SJCRH30 (cell line): ENCODE data around the gene KTN1. TPM values are rescaled to one million over a fixed set of nuclear protein-coding genes. Genes with fewer than 3 reads are reported as not detected.
A peak's percentile ranks its signal among the peaks of the same experiment; 100 is the strongest.

ENCODE experiments used
- DNase-seq, 2 experiments: peaks; one replicate each; pipeline ENCODE4 v3.0.0-alpha.2; 2015 to 2020
- H3K27ac ChIP-seq: fragments of 250-450 bp; sonication (Bioruptor Pico); 2 replicates; pipeline ENCODE4 v1.5.1; 2020; ENCODE audit warnings: mild to moderate bottlenecking, moderate library complexity
- H3K27me3 ChIP-seq: fragments of 250-450 bp; sonication (Bioruptor Pico); 2 replicates; pipeline ENCODE4 v1.5.1; 2020; ENCODE audit warnings: mild to moderate bottlenecking, moderate library complexity
- H3K36me3 ChIP-seq: fragments of 250-450 bp; sonication (Bioruptor Pico); 2 replicates; pipeline ENCODE4 v1.5.1; 2020; ENCODE audit warnings: mild to moderate bottlenecking, moderate library complexity
- H3K4me1 ChIP-seq: fragments of 250-450 bp; sonication (Bioruptor Pico); 2 replicates; pipeline ENCODE4 v1.5.1; 2020; ENCODE audit warnings: mild to moderate bottlenecking, moderate library complexity
- H3K4me3 ChIP-seq: fragments of 250-450 bp; sonication (Bioruptor Pico); 2 replicates; pipeline ENCODE4 v1.5.1; 2020; ENCODE audit warnings: mild to moderate bottlenecking, moderate library complexity
- H3K9me3 ChIP-seq: fragments of 250-450 bp; sonication (Bioruptor Pico); replicated peaks from 2 replicates; pipeline ENCODE4 v1.5.1; 2020; ENCODE audit warnings: mild to moderate bottlenecking, moderate library complexity
- total RNA-seq: library from RNA; depleted of rRNA; stranded (reverse); fragments of >200 nt; shearing (Covaris generic); gene quantifications from 2 replicates; pipeline ENCODE4 v1.2.3, GENCODE V29; 2014; rRNA removed

KTN1 gene
- total RNA-seq, 1 experiment from 2014 or later = 178 TPM

DNA sequence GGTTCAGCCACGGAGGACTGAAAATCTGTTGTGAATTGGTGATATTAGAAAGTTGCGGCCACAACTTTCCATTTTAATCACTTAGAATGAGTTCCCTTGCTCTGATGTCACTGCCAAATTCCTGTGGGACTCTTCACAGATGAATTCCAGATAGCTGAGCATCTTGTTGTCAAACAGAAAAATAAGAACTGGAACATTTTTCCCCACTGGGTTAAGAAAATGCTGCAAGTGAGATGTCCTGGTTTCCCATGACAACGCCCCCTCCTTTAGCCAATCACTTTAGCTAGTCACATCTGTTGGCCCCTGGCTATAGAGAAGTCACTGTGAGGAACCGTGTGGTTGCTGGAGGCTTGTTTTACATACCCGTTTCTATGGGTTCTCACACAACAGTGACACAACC is 135.9 kb downstream of the KTN1 start:
- Histone ChIP-seq H3K4me1 (peaks cover 7% of the 10 kb centered on the region), H3K27ac (no peak overlapping the region), H3K4me3 (no peak overlapping the region), H3K9me3 (no peaks in the 10 kb centered on the region), H3K36me3 (no peaks in the 10 kb centered on the region), H3K27me3 (no peaks in the 10 kb centered on the region)
- peak; percentile 27 for DNase-seq

DNA sequence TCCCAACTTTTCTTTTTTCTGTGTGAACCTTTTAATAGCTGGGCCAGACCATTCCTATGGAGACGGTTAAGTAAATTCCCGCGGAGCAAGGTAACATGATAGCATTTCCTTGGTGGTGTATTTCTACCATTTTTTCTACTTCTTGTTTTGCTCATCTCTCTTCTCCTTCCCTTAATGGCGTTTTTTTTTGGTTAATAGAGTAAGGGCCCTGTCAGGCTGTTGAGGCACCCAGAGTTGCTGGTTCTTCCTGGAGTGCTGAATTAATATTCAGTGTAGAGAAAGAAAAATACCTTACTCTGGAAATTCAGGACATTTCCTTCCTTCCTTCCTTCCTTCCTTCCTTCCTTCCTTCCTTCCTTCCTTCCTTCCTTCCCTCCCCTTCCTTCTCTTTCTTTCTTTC is 137.6 kb downstream of the KTN1 start:
- no peak overlapping the region for H3K4me3 ChIP-seq
- no peaks in the 10 kb centered on the region for H3K36me3 ChIP-seq
- H3K9me3 ChIP-seq = no peaks in the 10 kb centered on the region
- H3K27me3 ChIP-seq = no peaks in the 10 kb centered on the region
- no peak overlapping the region for H3K27ac ChIP-seq
- no peak for DNase-seq
- peaks cover 12% of the 10 kb centered on the region for H3K4me1 ChIP-seq

DNA sequence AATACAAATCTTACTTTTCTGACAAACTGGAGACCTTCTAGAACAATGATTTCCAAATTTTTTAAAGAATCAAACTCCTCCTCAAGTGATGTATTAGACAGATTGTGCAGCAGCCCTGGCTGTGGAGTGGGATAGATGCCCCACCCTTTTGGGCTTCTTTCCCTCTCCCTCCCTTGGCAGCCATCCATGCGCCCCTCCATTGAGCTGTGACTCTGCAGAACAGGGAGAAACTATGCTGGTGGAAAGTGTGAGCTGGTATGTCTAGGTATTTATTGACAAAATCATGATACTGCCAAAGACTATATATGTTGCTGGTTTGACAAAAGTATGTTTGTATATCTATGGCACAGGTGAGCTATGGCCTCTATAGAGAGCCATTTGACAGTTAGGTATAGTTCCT is 138.5 kb downstream of the KTN1 start:
- H3K27ac ChIP-seq = no peak overlapping the region
- H3K4me3 ChIP-seq = no peak overlapping the region
- no peak for DNase-seq
- H3K9me3 ChIP-seq = no peaks in the 10 kb centered on the region
- H3K36me3 ChIP-seq = no peaks in the 10 kb centered on the region
- H3K27me3 ChIP-seq = no peaks in the 10 kb centered on the region
- peaks cover 12% of the 10 kb centered on the region for H3K4me1 ChIP-seq

DNA sequence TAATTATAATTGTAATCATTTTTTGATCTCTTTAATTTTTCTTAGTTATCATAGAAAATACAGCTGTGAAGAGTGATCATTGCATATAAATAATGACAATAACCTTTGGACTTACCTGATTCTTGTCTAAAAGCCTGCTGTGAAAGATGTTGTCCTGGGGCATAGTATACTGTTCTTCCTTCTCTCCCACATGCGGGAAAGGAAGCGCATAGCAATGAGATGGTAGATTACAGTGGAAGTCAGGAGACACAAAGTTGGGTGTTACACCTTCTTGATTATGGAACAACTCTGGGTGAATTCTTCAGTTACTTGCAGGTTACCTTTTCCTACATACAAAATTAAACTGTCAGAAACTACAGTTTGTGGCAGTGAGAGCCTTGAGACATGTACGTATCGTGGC is 140.8 kb downstream of the KTN1 start:
- Histone ChIP-seq H3K4me1 (peaks cover 9% of the 10 kb centered on the region), H3K36me3 (no peaks in the 10 kb centered on the region), H3K9me3 (no peaks in the 10 kb centered on the region; the same call in 1 of the 2 replicates), H3K27ac (no peak overlapping the region), H3K4me3 (no peak overlapping the region), H3K27me3 (no peaks in the 10 kb centered on the region)
- no peak for DNase-seq

DNA sequence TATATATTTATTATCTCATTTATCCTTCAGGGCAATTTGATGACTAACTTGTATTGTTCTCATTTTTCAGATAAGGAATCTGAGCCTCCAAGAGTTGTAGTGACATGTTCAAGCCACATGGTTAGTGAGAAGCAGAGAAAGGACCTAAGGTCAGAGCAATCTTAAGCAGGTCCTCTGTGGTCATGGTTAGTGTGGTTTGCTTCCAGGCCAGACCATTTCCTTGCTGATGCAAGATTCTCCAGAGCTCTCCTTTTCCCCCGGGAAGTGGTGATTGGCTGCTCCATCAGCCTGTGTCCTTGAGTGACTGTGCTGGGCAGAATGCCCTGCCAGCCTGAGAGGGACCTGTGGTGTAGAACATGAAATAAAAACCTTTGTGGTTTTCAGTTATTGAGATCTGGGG is 141.3 kb downstream of the KTN1 start:
- Histone ChIP-seq H3K4me3 (no peak overlapping the region), H3K4me1 (peaks cover 5% of the 10 kb centered on the region), H3K27ac (no peak overlapping the region), H3K9me3 (peaks cover under 1% of the 10 kb centered on the region), H3K27me3 (no peaks in the 10 kb centered on the region), H3K36me3 (no peaks in the 10 kb centered on the region)
- peak; percentile 57 to 64 for DNase-seq

DNA sequence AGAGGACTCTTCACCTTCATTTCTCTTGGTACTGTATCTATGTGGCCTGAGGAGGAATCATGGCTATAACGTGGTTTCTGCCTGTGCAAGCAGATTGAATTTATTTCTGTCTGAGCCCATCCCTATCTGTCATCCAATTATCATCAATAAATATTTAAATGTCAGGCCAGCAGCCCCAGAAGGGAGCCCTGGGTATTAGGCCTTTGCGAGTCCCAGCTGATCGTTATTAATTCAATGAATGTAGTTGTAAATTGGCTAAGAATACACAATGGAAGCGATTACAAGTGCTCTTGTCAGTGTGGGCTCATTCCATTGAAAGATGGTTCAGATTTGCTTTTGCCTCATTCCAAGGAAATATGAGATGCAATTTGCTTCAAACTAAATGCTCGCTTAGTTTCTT is 142.0 kb downstream of the KTN1 start:
- H3K9me3 ChIP-seq = peaks cover 4% of the 10 kb centered on the region
- no peak overlapping the region for H3K4me3 ChIP-seq
- no peak overlapping the region for H3K27ac ChIP-seq
- H3K27me3 ChIP-seq = no peaks in the 10 kb centered on the region
- no peak for DNase-seq
- H3K36me3 ChIP-seq = no peaks in the 10 kb centered on the region
- peaks cover 5% of the 10 kb centered on the region for H3K4me1 ChIP-seq

DNA sequence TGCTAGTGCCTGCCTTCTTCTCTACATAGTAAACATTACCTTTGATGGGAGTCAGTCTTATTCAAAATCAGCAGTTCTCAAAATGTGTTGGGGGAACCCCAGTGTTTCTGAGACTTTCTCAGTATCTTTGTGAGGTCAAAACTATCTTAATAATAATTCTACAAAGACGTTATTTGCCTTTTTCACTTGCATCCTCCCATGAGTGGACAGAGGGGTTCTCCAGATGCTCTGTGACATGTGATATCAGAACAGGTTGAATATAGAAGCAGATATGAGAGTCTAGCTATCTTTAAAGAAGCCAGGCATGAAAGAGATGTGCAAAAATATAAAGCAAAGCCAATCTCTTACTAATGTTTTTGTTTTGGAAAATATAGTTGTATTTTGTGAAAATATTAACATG is 144.7 kb downstream of the KTN1 start:
- H3K27ac ChIP-seq = no peak overlapping the region
- H3K36me3 ChIP-seq = no peaks in the 10 kb centered on the region
- H3K27me3 ChIP-seq = no peaks in the 10 kb centered on the region
- no peak overlapping the region for H3K4me3 ChIP-seq
- no peak for DNase-seq
- peaks cover 4% of the 10 kb centered on the region for H3K9me3 ChIP-seq
- peaks cover 5% of the 10 kb centered on the region for H3K4me1 ChIP-seq

DNA sequence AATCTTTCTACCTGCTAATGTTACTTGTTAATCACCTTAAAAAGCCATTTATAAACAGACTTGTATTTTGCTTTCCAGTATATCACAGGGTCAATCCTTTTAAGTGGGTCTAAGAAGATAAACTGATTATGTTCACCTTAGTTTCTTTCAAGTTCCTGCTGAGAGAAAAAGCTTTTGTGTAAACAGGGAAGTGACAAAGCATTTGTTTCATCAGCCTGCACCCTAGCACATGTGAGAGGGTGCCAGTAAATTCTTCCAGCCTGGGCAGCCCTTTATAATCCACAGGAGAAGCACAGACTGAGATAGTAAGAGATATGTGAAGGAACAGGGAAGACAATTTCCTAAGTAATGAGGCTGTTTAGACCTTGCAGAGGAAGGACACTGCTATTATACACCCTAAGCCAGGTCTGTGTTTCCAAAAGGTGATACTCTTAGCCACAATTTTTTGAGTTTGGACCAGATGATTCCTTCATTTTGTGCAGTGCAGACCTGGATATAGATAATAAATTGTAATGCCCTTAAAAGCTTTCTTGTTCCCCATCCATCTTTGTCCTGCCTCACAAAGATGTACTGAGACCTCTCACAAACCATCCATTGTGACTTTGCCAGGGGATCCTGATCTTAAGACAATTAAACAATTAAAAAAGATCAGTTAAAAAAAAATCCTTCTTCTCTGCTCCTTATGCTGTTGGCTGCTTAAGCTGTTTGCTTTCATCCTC is 150.7 kb downstream of the KTN1 start:
- no peak overlapping the region for H3K4me3 ChIP-seq
- no peaks in the 10 kb centered on the region for H3K36me3 ChIP-seq
- no peak for DNase-seq
- no peaks in the 10 kb centered on the region for H3K4me1 ChIP-seq
- H3K9me3 ChIP-seq = peaks cover 4% of the 10 kb centered on the region
- no peaks in the 10 kb centered on the region for H3K27me3 ChIP-seq
- no peak overlapping the region for H3K27ac ChIP-seq

DNA sequence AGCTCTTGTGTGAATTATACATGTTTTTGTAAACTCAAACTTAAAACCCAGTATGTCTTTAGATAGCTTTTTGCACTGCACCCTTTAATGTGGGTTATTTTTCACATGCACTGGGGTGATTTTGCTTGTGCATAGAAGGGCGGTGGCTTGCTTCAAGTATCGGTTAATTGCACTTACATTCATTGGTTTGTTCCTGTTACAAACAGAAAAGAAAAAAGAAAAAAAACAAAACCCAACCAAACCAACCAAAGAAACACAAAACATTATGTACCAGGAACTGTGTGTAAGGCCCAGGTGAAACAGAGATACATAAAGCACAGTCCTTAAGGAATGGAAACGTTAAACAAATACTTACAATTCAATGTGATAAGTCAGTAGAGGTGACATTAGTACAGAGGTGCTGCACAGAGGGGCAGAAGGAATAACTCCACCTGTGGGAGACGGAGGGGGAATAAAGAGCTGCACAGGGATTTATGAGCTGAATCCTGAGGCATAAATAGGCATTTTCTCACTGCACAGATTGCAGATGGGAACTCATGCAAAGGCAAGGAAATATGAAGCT is 151.4 kb downstream of the KTN1 start:
- Histone ChIP-seq H3K4me1 (no peaks in the 10 kb centered on the region), H3K27ac (no peak overlapping the region), H3K27me3 (no peaks in the 10 kb centered on the region), H3K9me3 (peaks cover 3% of the 10 kb centered on the region), H3K36me3 (no peaks in the 10 kb centered on the region), H3K4me3 (no peak overlapping the region)
- no peak for DNase-seq

DNA sequence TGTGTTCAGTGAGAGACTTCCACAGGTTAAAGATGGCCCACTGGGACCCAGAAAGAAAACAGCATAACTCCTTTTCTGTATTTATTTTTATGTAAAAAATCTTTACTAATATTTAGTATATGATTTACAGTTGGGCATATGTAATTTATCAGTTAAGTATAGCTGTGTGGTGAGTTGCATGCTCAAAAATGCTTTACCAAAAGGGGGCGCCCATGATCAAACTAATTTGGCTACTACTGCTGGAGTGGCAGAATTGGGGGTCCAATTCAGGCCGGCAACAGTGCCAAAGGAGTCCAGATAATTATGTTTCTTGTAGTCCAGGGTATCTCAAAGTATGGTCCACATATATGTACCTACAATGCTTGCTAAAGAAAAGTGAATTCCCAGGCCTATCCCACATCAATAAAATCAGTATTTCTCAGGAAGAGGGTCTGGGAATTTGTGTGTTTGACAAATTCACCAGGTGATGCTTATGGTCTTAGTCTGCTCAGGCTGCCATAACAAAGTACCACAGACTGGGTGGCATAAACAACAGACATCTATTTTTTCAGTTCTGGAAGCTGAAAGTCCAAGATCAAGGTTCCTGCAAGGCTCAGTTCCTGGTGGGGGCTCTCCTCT is 152.0 kb downstream of the KTN1 start:
- H3K27me3 ChIP-seq = no peaks in the 10 kb centered on the region
- DNase-seq = peak in 1 of 2 experiments; percentile 64
- H3K27ac ChIP-seq = no peak overlapping the region
- H3K36me3 ChIP-seq = no peaks in the 10 kb centered on the region
- H3K9me3 ChIP-seq = no peaks in the 10 kb centered on the region; the same call in none of the 2 replicates
- no peaks in the 10 kb centered on the region for H3K4me1 ChIP-seq
- no peak overlapping the region for H3K4me3 ChIP-seq

DNA sequence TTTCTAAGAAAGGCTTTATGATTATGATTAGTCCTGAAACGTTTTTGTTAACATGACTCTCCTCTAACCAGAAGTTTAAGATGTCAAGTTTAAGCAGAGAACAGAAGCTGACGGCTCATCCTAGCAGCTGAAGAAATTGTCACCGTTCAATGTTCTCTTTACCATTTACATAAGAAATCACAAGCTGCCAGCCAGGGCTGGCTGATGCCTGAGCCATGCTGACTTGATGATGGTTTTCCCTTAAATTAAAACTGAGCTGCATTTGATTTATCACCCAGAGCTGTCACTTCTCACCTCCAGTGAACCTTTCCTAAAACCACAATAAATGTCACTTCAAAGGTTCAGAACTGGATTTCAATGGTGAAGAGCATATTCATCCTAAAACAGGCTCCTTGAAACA is 153.6 kb downstream of the KTN1 start:
- H3K4me1 ChIP-seq = no peaks in the 10 kb centered on the region
- no peak overlapping the region for H3K27ac ChIP-seq
- no peaks in the 10 kb centered on the region for H3K36me3 ChIP-seq
- no peak for DNase-seq
- H3K4me3 ChIP-seq = no peak overlapping the region
- H3K9me3 ChIP-seq = no peaks in the 10 kb centered on the region; the same call in none of the 2 replicates
- H3K27me3 ChIP-seq = no peaks in the 10 kb centered on the region

Other genes with a start within 250 kb of the KTN1 start
- 7.9 and 8.3 TPM in 2 replicates for gene ATG14, start 168.4 kb upstream of the KTN1 start, total RNA-seq
- gene TBPL2, start 139.6 kb upstream of the KTN1 start, total RNA-seq = not detected in 2 replicates